Astrocyte (in vitro differentiated cells and primary cell): ENCODE measurements around the gene XYLB. TPM values are rescaled to one million over a fixed set of nuclear protein-coding genes. Genes with fewer than 3 reads are reported as not detected.

ENCODE experiments used
- DNase-seq: peaks from one replicate; pipeline ENCODE4 v3.0.0-alpha.2; 2010; ENCODE audit warnings: low read depth
- FAIRE-seq: peaks from 2 replicates; lab custom pipeline; 2011; peaks lifted over from hg19 to GRCh38; lab: Jason Lieb, UNC
- H2AFZ ChIP-seq: 2 replicates; pipeline ENCODE4 v1.6.0; 2012; ENCODE audit warnings: low read depth, low read length, inconsistent platforms
- H3K27ac ChIP-seq: 2 replicates; pipeline ENCODE4 v1.5.1; 2011; ENCODE audit warnings: low read depth, low read length, inconsistent platforms
- H3K27me3 ChIP-seq: 2 replicates; pipeline ENCODE4 v1.6.0; 2011; ENCODE audit warnings: low read length, inconsistent platforms; ENCODE audit not compliant: insufficient read depth
- H3K36me3 ChIP-seq: 2 replicates; pipeline ENCODE4 v1.5.1; 2011; ENCODE audit warnings: low read length, inconsistent platforms; ENCODE audit not compliant: insufficient read depth
- H3K4me1 ChIP-seq: 2 replicates; pipeline ENCODE4 v1.5.1; 2011; ENCODE audit warnings: low read length, inconsistent platforms; ENCODE audit not compliant: insufficient read depth
- H3K4me2 ChIP-seq: 2 replicates; pipeline ENCODE4 v1.6.0; 2012; ENCODE audit warnings: low read length, inconsistent platforms
- H3K4me3 ChIP-seq: 2 replicates; pipeline ENCODE4 v1.5.1; 2011; ENCODE audit warnings: low read depth, mild to moderate bottlenecking, low read length, inconsistent platforms; ENCODE audit not compliant: insufficient read depth
- H3K79me2 ChIP-seq: 2 replicates; pipeline ENCODE4 v1.6.0; 2012; ENCODE audit warnings: mild to moderate bottlenecking, low read length, inconsistent platforms; ENCODE audit not compliant: insufficient read depth
- H3K9ac ChIP-seq: 2 replicates; pipeline ENCODE4 v1.6.0; 2012; ENCODE audit warnings: mild to moderate bottlenecking, low read length, inconsistent platforms
- H3K9me3 ChIP-seq: 2 replicates; pipeline ENCODE4 v1.5.1; 2012; ENCODE audit warnings: low read depth, mild to moderate bottlenecking, low read length, inconsistent platforms; ENCODE audit not compliant: insufficient read depth
- H4K20me1 ChIP-seq: 2 replicates; pipeline ENCODE4 v1.6.0; 2012; ENCODE audit warnings: low read length, inconsistent platforms; ENCODE audit not compliant: insufficient read depth
- H3K27ac Mint-ChIP-seq: one replicate; pipeline ENCODE4 v1.8.0; 2021; ENCODE audit warnings: mild to moderate bottlenecking, mixed read lengths; ENCODE audit not compliant: unreplicated experiment
- H3K27me3 Mint-ChIP-seq: one replicate; pipeline ENCODE4 v1.8.0; 2021; ENCODE audit warnings: low read depth, mixed read lengths; ENCODE audit not compliant: unreplicated experiment
- H3K36me3 Mint-ChIP-seq: one replicate; pipeline ENCODE4 v1.8.0; 2021; ENCODE audit warnings: low read depth, mixed read lengths; ENCODE audit not compliant: unreplicated experiment
- H3K4me1 Mint-ChIP-seq: one replicate; pipeline ENCODE4 v1.8.0; 2021; ENCODE audit warnings: low read depth, mixed read lengths; ENCODE audit not compliant: unreplicated experiment
- H3K4me3 Mint-ChIP-seq: one replicate; pipeline ENCODE4 v1.8.0; 2021; ENCODE audit warnings: mild to moderate bottlenecking, moderate library complexity, mixed read lengths; ENCODE audit not compliant: unreplicated experiment
- H3K9me3 Mint-ChIP-seq: one replicate; pipeline ENCODE4 v1.8.0; 2021; ENCODE audit warnings: mild to moderate bottlenecking, mixed read lengths; ENCODE audit not compliant: unreplicated experiment
- EZH2 ChIP-seq: IDR thresholded peaks from 2 replicates; pipeline ENCODE4 v1.6.1; 2012; ENCODE audit warnings: mild to moderate bottlenecking, low read length, inconsistent platforms; ENCODE audit not compliant: insufficient read depth
- total RNA-seq: library from RNA; stranded (reverse); gene quantifications from 2 replicates; pipeline ENCODE4 v1.2.1, GENCODE V29; 2021
- TF ChIP-seq, protein P1 (sequence below): IDR thresholded peaks from 2 replicates; pipeline ENCODE4 v1.5.1; 2011; ENCODE audit warnings: low read depth, mild to moderate bottlenecking, inconsistent platforms, low read length, moderate library complexity; ENCODE audit not compliant: insufficient read depth

The XYLB gene
- total RNA-seq, 1 donor from 2014 or later = 2.3 TPM

GRCh38 chr3:38386992-38387750 lies 40.6 kb downstream of the XYLB start:
- no peak overlapping the region for H3K27ac Mint-ChIP-seq

GRCh38 chr3:38387862-38388261 lies 41.3 kb downstream of the XYLB start:
- DNase-seq (no peak), FAIRE-seq (no peak)
- no peak overlapping the region for H3K9ac ChIP-seq
- H3K79me2 ChIP-seq = no peaks in the 10 kb centered on the region
- peaks cover 2% of the 10 kb centered on the region for H3K36me3 ChIP-seq
- no peaks in the 10 kb centered on the region for H3K4me1 ChIP-seq
- H3K9me3 Mint-ChIP-seq = no peaks in the 10 kb centered on the region
- no peaks in the 10 kb centered on the region for H3K36me3 Mint-ChIP-seq
- no peak overlapping the region for H3K4me3 ChIP-seq
- H3K27me3 ChIP-seq = no peaks in the 10 kb centered on the region
- H3K4me3 Mint-ChIP-seq = no peak overlapping the region
- H4K20me1 ChIP-seq = no peaks in the 10 kb centered on the region
- no peaks in the 10 kb centered on the region for H3K4me1 Mint-ChIP-seq
- no peak overlapping the region for H3K4me2 ChIP-seq
- TF ChIP-seq, protein P1, sequence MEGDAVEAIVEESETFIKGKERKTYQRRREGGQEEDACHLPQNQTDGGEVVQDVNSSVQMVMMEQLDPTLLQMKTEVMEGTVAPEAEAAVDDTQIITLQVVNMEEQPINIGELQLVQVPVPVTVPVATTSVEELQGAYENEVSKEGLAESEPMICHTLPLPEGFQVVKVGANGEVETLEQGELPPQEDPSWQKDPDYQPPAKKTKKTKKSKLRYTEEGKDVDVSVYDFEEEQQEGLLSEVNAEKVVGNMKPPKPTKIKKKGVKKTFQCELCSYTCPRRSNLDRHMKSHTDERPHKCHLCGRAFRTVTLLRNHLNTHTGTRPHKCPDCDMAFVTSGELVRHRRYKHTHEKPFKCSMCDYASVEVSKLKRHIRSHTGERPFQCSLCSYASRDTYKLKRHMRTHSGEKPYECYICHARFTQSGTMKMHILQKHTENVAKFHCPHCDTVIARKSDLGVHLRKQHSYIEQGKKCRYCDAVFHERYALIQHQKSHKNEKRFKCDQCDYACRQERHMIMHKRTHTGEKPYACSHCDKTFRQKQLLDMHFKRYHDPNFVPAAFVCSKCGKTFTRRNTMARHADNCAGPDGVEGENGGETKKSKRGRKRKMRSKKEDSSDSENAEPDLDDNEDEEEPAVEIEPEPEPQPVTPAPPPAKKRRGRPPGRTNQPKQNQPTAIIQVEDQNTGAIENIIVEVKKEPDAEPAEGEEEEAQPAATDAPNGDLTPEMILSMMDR = no peak
- no peak for TF ChIP-seq EZH2
- H3K9me3 ChIP-seq = no peaks in the 10 kb centered on the region
- no peak overlapping the region for H3K27ac ChIP-seq
- H3K27me3 Mint-ChIP-seq = no peaks in the 10 kb centered on the region
- no peak overlapping the region for H3K27ac Mint-ChIP-seq
- H2AFZ ChIP-seq = no peak overlapping the region

More at GRCh38 chr3:38386992-38387750, 40.6 kb downstream of the XYLB start:
- Mint-ChIP-seq H3K4me3 (no peak overlapping the region), H3K9me3 (no peaks in the 10 kb centered on the region), H3K4me1 (no peaks in the 10 kb centered on the region), H3K27me3 (no peaks in the 10 kb centered on the region), H3K36me3 (peaks cover 1% of the 10 kb centered on the region)
- no peaks in the 10 kb centered on the region for H3K27me3 ChIP-seq
- no peaks in the 10 kb centered on the region for H3K4me1 ChIP-seq
- FAIRE-seq = no peak
- no peak overlapping the region for H3K4me2 ChIP-seq
- DNase-seq = no peak
- no peak overlapping the region for H2AFZ ChIP-seq
- H3K4me3 ChIP-seq = no peak overlapping the region
- no peaks in the 10 kb centered on the region for H3K79me2 ChIP-seq
- H3K27ac ChIP-seq = no peak overlapping the region
- H3K9ac ChIP-seq = no peak overlapping the region
- TF ChIP-seq, protein P1 = no peak
- TF ChIP-seq EZH2 = no peak
- H3K9me3 ChIP-seq = no peaks in the 10 kb centered on the region
- no peaks in the 10 kb centered on the region for H4K20me1 ChIP-seq
- peaks cover 2% of the 10 kb centered on the region for H3K36me3 ChIP-seq

DNA sequence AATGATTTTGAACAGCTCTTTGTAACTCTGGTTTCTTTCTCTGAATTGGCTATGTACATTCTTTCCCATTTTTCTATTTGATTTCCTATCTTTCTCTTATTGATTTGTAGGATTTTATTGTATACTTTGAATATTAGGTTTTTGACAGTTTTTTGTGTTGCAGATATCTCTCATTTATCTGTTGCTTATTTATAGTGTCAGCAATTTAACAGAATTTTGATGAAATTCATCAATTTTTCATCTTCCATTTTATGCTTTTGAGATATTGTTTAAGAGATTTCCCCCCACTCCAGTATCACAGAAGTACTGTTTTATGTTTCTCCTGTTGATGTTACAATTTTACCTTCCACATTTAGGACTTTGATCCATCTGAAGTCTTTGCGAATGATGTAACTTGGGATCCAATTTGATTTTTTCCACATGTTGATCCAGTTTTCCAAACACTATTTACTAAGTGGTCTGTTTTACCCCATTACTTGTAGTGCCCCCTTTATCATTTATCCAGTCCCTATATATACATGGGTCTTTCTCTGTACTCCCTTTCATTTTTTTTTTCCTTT lies 46.1 kb downstream of the XYLB start:
- H3K27me3 ChIP-seq = no peaks in the 10 kb centered on the region
- no peak overlapping the region for H3K9ac ChIP-seq
- H3K4me1 Mint-ChIP-seq = no peaks in the 10 kb centered on the region
- no peaks in the 10 kb centered on the region for H3K79me2 ChIP-seq
- H3K4me1 ChIP-seq = no peaks in the 10 kb centered on the region
- no peaks in the 10 kb centered on the region for H3K36me3 ChIP-seq
- H3K4me3 ChIP-seq = no peak overlapping the region
- no peak overlapping the region for H2AFZ ChIP-seq
- peaks cover 6% of the 10 kb centered on the region for H3K36me3 Mint-ChIP-seq
- no peak for DNase-seq
- no peak overlapping the region for H3K4me3 Mint-ChIP-seq
- H3K4me2 ChIP-seq = no peak overlapping the region
- TF ChIP-seq, protein P1 = no peak
- no peak for TF ChIP-seq EZH2
- no peak for FAIRE-seq
- no peaks in the 10 kb centered on the region for H3K9me3 Mint-ChIP-seq
- H3K9me3 ChIP-seq = no peaks in the 10 kb centered on the region
- no peak overlapping the region for H3K27ac ChIP-seq
- H3K27ac Mint-ChIP-seq = no peak overlapping the region
- H4K20me1 ChIP-seq = no peaks in the 10 kb centered on the region
- H3K27me3 Mint-ChIP-seq = no peaks in the 10 kb centered on the region
